Measurements from ENCODE around the gene SYNDIG1. TPM values are rescaled to one million over a fixed set of nuclear protein-coding genes. Genes with fewer than 3 reads are reported as not detected.

SYNDIG1 gene
- total RNA-seq, 1 donor, result 2.2 TPM

GRCh38 chr20:24659835-24660234, 190.4 kb downstream of the SYNDIG1 start:
- no peaks in the 10 kb centered on the region for H3K79me2 ChIP-seq (ENCODE audit: insufficient read depth, low read length)
- no peak overlapping the region for H3K4me2 ChIP-seq (ENCODE audit: insufficient read depth, low read length)
- no peak for DNase-seq (ENCODE audit: insufficient read length, low spot score, missing footprints)
- H3K27me3 ChIP-seq (ENCODE audit: insufficient read depth, low read length), result peaks cover 8% of the 10 kb centered on the region
- no peak overlapping the region for H3K27ac ChIP-seq (ENCODE audit: low read depth, low read length)
- no peak overlapping the region for H3K4me3 ChIP-seq (ENCODE audit: insufficient read depth, low read length)
- no peaks in the 10 kb centered on the region for H3K36me3 ChIP-seq (ENCODE audit: insufficient read depth, low read length)
- TF ChIP-seq CTCF (IDR thresholded peaks at IDR 0.05; ENCODE audit: extremely low read depth, low read depth, low read length), result no peak
- no peaks in the 10 kb centered on the region for H3K9me3 ChIP-seq (ENCODE audit: low read depth, low read length)
- H2AFZ ChIP-seq (ENCODE audit: low read length), result no peak overlapping the region
- peaks cover 14% of the 10 kb centered on the region for H3K4me1 ChIP-seq (ENCODE audit: insufficient read depth, low read length)
- H4K20me1 ChIP-seq (ENCODE audit: insufficient read depth, low read length), result no peaks in the 10 kb centered on the region

- H3K4me1 ChIP-seq (ENCODE audit: insufficient read depth, low read length), result peaks cover 14% of the 10 kb centered on the region
- H3K36me3 ChIP-seq (ENCODE audit: insufficient read depth, low read length), result no peaks in the 10 kb centered on the region
- H3K27ac ChIP-seq (ENCODE audit: low read depth, low read length), result no peak overlapping the region
- no peak for TF ChIP-seq CTCF (IDR thresholded peaks at IDR 0.05; ENCODE audit: extremely low read depth, low read depth, low read length)
- no peak overlapping the region for H3K4me2 ChIP-seq (ENCODE audit: insufficient read depth, low read length)
- H4K20me1 ChIP-seq (ENCODE audit: insufficient read depth, low read length), result no peaks in the 10 kb centered on the region
- no peak overlapping the region for H2AFZ ChIP-seq (ENCODE audit: low read length)
- peak; percentile 52 for DNase-seq (ENCODE audit: insufficient read length, low spot score, missing footprints)
- H3K4me3 ChIP-seq (ENCODE audit: insufficient read depth, low read length), result no peak overlapping the region
- no peaks in the 10 kb centered on the region for H3K79me2 ChIP-seq (ENCODE audit: insufficient read depth, low read length)
- peaks cover 8% of the 10 kb centered on the region for H3K27me3 ChIP-seq (ENCODE audit: insufficient read depth, low read length)
- no peaks in the 10 kb centered on the region for H3K9me3 ChIP-seq (ENCODE audit: low read depth, low read length)
These were observed 191.2 kb downstream of the SYNDIG1 start for GRCh38 chr20:24660651-24661050.

- H3K4me1 ChIP-seq (ENCODE audit: insufficient read depth, low read length), result peaks cover 14% of the 10 kb centered on the region
- H3K4me3 ChIP-seq (ENCODE audit: insufficient read depth, low read length), result no peak overlapping the region
These were observed 191.8 kb downstream of the SYNDIG1 start for GRCh38 chr20:24661255-24661654.

GRCh38 chr20:24662322-24662721, 192.9 kb downstream of the SYNDIG1 start:
- Histone ChIP-seq H3K9me3 (ENCODE audit: low read depth, low read length) (no peaks in the 10 kb centered on the region), H3K4me1 (ENCODE audit: insufficient read depth, low read length) (peaks cover 7% of the 10 kb centered on the region), H3K4me2 (ENCODE audit: insufficient read depth, low read length) (no peak overlapping the region), H3K36me3 (ENCODE audit: insufficient read depth, low read length) (no peaks in the 10 kb centered on the region), H3K79me2 (ENCODE audit: insufficient read depth, low read length) (no peaks in the 10 kb centered on the region), H3K27me3 (ENCODE audit: insufficient read depth, low read length) (peaks cover 8% of the 10 kb centered on the region), H3K27ac (ENCODE audit: low read depth, low read length) (no peak overlapping the region), H3K4me3 (ENCODE audit: insufficient read depth, low read length) (no peak overlapping the region), H2AFZ (ENCODE audit: low read length) (no peak overlapping the region), H4K20me1 (ENCODE audit: insufficient read depth, low read length) (no peaks in the 10 kb centered on the region)
- no peak for TF ChIP-seq CTCF (IDR thresholded peaks at IDR 0.05; ENCODE audit: extremely low read depth, low read depth, low read length)
- no peak for DNase-seq (ENCODE audit: insufficient read length, low spot score, missing footprints)

More at GRCh38 chr20:24661255-24661654, 191.8 kb downstream of the SYNDIG1 start:
- DNase-seq (ENCODE audit: insufficient read length, low spot score, missing footprints), result no peak
- no peak overlapping the region for H3K27ac ChIP-seq (ENCODE audit: low read depth, low read length)
- H3K4me2 ChIP-seq (ENCODE audit: insufficient read depth, low read length), result no peak overlapping the region
- H2AFZ ChIP-seq (ENCODE audit: low read length), result no peak overlapping the region
- H3K27me3 ChIP-seq (ENCODE audit: insufficient read depth, low read length), result peaks cover 8% of the 10 kb centered on the region
- no peaks in the 10 kb centered on the region for H3K9me3 ChIP-seq (ENCODE audit: low read depth, low read length)
- H4K20me1 ChIP-seq (ENCODE audit: insufficient read depth, low read length), result no peaks in the 10 kb centered on the region
- no peaks in the 10 kb centered on the region for H3K36me3 ChIP-seq (ENCODE audit: insufficient read depth, low read length)
- H3K79me2 ChIP-seq (ENCODE audit: insufficient read depth, low read length), result no peaks in the 10 kb centered on the region
- TF ChIP-seq CTCF (IDR thresholded peaks at IDR 0.05; ENCODE audit: extremely low read depth, low read depth, low read length), result no peak
